OCI-LY1 (cell line): ENCODE data around the gene LITAFD.

Experiments used
- EZH2 ChIP-seq: fragments of 200-600 bp; sonication (generic), shearing (Covaris generic); IDR thresholded peaks from 2 replicates; pipeline ENCODE4 v1.8.0; 2017; ENCODE audit warnings: borderline replicate concordance, mixed run types, mild to moderate bottlenecking, antibody characterized with exemption, low read length, moderate library complexity, mixed read lengths
- TF ChIP-seq, protein P1 (sequence below): fragments of 200-600 bp; sonication (generic), shearing (Covaris generic); IDR thresholded peaks from 2 replicates; pipeline ENCODE4 v1.5.1; 2017; ENCODE audit warnings: mild to moderate bottlenecking, antibody characterized with exemption, low read length, moderate library complexity, mixed read lengths

DNA sequence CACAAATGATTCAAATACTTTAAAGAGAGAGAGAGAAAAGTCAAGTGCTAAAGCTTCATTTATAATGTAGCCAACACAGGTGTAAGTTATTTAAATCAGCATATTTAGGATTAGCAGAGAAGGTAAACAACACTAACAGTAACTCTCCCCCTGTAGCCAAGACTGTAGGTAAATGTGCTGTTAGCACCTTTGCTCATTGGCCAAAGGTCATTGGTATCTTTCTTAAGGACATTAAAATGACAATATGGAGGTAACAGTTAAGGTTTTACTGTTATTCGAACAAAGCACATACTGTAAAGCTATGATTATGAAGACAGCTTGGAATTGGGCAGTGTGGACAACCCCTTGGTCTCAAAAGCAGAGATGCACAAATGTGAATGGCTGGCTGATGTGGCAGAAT, 28.7 kb downstream of the LITAFD start:
- TF ChIP-seq, protein P1, sequence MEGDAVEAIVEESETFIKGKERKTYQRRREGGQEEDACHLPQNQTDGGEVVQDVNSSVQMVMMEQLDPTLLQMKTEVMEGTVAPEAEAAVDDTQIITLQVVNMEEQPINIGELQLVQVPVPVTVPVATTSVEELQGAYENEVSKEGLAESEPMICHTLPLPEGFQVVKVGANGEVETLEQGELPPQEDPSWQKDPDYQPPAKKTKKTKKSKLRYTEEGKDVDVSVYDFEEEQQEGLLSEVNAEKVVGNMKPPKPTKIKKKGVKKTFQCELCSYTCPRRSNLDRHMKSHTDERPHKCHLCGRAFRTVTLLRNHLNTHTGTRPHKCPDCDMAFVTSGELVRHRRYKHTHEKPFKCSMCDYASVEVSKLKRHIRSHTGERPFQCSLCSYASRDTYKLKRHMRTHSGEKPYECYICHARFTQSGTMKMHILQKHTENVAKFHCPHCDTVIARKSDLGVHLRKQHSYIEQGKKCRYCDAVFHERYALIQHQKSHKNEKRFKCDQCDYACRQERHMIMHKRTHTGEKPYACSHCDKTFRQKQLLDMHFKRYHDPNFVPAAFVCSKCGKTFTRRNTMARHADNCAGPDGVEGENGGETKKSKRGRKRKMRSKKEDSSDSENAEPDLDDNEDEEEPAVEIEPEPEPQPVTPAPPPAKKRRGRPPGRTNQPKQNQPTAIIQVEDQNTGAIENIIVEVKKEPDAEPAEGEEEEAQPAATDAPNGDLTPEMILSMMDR, result no peak
- no peak for TF ChIP-seq EZH2
